Upper lobe of left lung (tissue), 4 donors: ENCODE data around the gene ARSD.

Experiments
- EP300 ChIP-seq, 4 donors: sonication (generic); formaldehyde crosslinking; IDR thresholded peaks; one replicate each; pipeline ENCODE4 v1.5.1; 2017; ENCODE audit warnings: antibody characterized with exemption in 4 of 4, control low read depth in 2 of 4
- POLR2AphosphoS5 ChIP-seq, 2 donors: sonication (generic); formaldehyde crosslinking; IDR thresholded peaks; one replicate each; pipeline ENCODE4 v1.5.1; 2017; ENCODE audit warnings: antibody characterized with exemption in 2 of 2
- TF ChIP-seq, protein P1 (sequence below), 6 experiments: fragments of 450-650 bp in 4 of 6; fragments of 200-600 bp in 2 of 6; sonication (generic) in 2 of 6; IDR thresholded peaks; one replicate each; pipeline ENCODE4 v1.5.1; 2016 to 2019; ENCODE audit warnings: antibody characterized with exemption in 6 of 6

DNA sequence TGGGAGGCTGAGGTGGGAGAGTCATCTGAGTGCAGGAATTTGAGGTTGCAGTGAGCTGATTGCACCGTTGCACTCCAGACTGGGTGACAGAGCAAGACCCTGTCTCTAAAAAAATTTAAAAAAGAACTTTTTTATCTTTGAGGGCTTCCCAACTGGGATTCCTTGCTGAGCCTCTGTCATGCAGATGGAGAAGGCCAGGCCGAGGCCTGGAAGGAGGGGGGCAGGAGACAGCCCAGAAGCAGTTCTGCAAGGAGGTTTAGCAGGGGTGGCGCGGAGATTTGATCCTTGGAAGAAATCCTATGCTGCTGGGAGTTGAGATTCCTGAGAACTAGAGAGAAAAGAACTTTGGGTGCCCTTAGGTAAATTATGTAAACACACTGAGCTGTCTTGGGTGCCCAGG lies 2.5 kb upstream of the ARSD start:
- TF ChIP-seq, protein P1, sequence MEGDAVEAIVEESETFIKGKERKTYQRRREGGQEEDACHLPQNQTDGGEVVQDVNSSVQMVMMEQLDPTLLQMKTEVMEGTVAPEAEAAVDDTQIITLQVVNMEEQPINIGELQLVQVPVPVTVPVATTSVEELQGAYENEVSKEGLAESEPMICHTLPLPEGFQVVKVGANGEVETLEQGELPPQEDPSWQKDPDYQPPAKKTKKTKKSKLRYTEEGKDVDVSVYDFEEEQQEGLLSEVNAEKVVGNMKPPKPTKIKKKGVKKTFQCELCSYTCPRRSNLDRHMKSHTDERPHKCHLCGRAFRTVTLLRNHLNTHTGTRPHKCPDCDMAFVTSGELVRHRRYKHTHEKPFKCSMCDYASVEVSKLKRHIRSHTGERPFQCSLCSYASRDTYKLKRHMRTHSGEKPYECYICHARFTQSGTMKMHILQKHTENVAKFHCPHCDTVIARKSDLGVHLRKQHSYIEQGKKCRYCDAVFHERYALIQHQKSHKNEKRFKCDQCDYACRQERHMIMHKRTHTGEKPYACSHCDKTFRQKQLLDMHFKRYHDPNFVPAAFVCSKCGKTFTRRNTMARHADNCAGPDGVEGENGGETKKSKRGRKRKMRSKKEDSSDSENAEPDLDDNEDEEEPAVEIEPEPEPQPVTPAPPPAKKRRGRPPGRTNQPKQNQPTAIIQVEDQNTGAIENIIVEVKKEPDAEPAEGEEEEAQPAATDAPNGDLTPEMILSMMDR (IDR thresholded peaks at IDR 0.05): no peak
- no peak for TF ChIP-seq EP300 (IDR thresholded peaks at IDR 0.05)
- TF ChIP-seq POLR2AphosphoS5 (IDR thresholded peaks at IDR 0.05): no peak
